Measurements from ENCODE around the gene KCNAB3. TPM values are rescaled to one million over a fixed set of nuclear protein-coding genes. Genes with fewer than 3 reads are reported as not detected.
A peak's percentile ranks its signal among the peaks of the same experiment; 100 is the strongest.

KCNAB3 gene
- polyA plus RNA-seq, 3 donors: 11.7 TPM; not detected in 2

GRCh38 chr17:7910281-7910680, 19.4 kb downstream of the KCNAB3 start:
- Histone ChIP-seq H3K4me3 (replicated peaks in 1 of 3; ENCODE audit: low read depth in 2 of 3, low read length in 3 of 3) (no peak overlapping the region), H3K27ac (ENCODE audit: low read depth in 1 of 2, low read length in 2 of 2) (no peak overlapping the region), H3K79me2 (ENCODE audit: insufficient read depth, low read length) (peaks cover 9% of the 10 kb centered on the region), H3K27me3 (ENCODE audit: control insufficient read depth in 2 of 2, insufficient read depth in 2 of 2, low read length in 2 of 2) (no peaks in the 10 kb centered on the region), H4K20me1 (ENCODE audit: insufficient read depth, low read length) (peaks cover 6% of the 10 kb centered on the region), H3K4me1 (ENCODE audit: control insufficient read depth in 1 of 2, insufficient read depth in 2 of 2, low read length in 2 of 2) (peaks cover 11 to 16% of the 10 kb centered on the region in 2 donors), H3K9ac (ENCODE audit: insufficient read depth, low read length, poor library complexity, severe bottlenecking) (no peak overlapping the region), H3K36me3 (replicated peaks in 1 of 2; ENCODE audit: control insufficient read depth in 1 of 2, insufficient read depth in 2 of 2, low read length in 2 of 2) (peaks cover 66 to 73% of the 10 kb centered on the region in 2 donors), H2AFZ (ENCODE audit: insufficient read depth, low read depth, low read length, poor library complexity, severe bottlenecking) (no peak overlapping the region), H3K4me2 (replicated peaks; ENCODE audit: extremely low read depth, low read length, poor library complexity, severe bottlenecking) (no peak overlapping the region), H3K9me3 (replicated peaks in 1 of 2; ENCODE audit: control insufficient read depth in 1 of 2, insufficient read depth in 1 of 2, low read length in 2 of 2) (no peaks in the 10 kb centered on the region)
- no peak for DNase-seq
- Mint-ChIP-seq H3K9me3 (no peaks in the 10 kb centered on the region), H3K4me3 (no peak overlapping the region), H3K4me1 (peaks cover 22% of the 10 kb centered on the region), H3K27me3 (ENCODE audit: low read depth in 3 of 3) (peaks cover 0 to 2% (median 0%) of the 10 kb centered on the region in 3 donors), H3K36me3 (peaks cover 64 to 67% of the 10 kb centered on the region in 2 donors), H3K27ac (peak overlapping the region in 1 of 7 donors; percentile 20)
- WGBS (ENCODE audit: insufficient coverage): 98% methylated on average over 15 of the region's 15 CpGs
- intact Hi-C loops (cut with micrococcal nuclease): loop anchor here in 1 of 2 donors (5.0 kb wide), 1 partner anchor 127 kb away; the partner anchor contains the start of gene ALOX15B
- TF ChIP-seq, protein P1, sequence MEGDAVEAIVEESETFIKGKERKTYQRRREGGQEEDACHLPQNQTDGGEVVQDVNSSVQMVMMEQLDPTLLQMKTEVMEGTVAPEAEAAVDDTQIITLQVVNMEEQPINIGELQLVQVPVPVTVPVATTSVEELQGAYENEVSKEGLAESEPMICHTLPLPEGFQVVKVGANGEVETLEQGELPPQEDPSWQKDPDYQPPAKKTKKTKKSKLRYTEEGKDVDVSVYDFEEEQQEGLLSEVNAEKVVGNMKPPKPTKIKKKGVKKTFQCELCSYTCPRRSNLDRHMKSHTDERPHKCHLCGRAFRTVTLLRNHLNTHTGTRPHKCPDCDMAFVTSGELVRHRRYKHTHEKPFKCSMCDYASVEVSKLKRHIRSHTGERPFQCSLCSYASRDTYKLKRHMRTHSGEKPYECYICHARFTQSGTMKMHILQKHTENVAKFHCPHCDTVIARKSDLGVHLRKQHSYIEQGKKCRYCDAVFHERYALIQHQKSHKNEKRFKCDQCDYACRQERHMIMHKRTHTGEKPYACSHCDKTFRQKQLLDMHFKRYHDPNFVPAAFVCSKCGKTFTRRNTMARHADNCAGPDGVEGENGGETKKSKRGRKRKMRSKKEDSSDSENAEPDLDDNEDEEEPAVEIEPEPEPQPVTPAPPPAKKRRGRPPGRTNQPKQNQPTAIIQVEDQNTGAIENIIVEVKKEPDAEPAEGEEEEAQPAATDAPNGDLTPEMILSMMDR (IDR thresholded peaks at IDR 0.05): no peak

DNA sequence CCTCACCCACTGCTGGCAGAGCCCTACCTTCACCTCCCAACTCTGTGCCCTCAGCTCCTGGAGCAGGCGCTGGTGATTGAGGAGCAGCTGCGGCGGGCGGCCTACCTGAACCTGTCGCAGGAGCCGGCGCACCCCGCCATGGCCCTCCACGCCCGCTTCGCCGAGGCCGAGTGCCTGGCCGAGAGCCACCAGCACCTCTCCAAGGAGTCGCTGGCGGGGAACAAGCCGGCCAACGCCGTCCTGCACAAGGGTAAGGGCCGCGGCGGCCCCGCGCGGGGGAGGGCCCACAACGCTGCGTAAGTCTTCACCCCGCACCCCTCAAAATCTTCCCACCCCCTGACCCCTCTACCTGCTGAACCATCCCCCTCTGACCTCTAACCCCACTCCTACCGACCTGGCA, 20.6 kb downstream of the KCNAB3 start:
- H3K36me3 Mint-ChIP-seq: peaks cover 76 to 79% of the 10 kb centered on the region in 2 donors
- H3K4me3 Mint-ChIP-seq: no peak overlapping the region
- Histone ChIP-seq H3K4me3 (replicated peaks in 1 of 3; ENCODE audit: low read depth in 2 of 3, low read length in 3 of 3) (no peak overlapping the region), H4K20me1 (ENCODE audit: insufficient read depth, low read length) (peaks cover 6% of the 10 kb centered on the region), H3K27ac (ENCODE audit: low read depth in 1 of 2, low read length in 2 of 2) (no peak overlapping the region), H3K27me3 (ENCODE audit: control insufficient read depth in 2 of 2, insufficient read depth in 2 of 2, low read length in 2 of 2) (no peaks in the 10 kb centered on the region), H3K4me1 (ENCODE audit: control insufficient read depth in 1 of 2, insufficient read depth in 2 of 2, low read length in 2 of 2) (peaks cover 4 to 5% of the 10 kb centered on the region in 2 donors), H3K9me3 (replicated peaks in 1 of 2; ENCODE audit: control insufficient read depth in 1 of 2, insufficient read depth in 1 of 2, low read length in 2 of 2) (no peaks in the 10 kb centered on the region), H2AFZ (ENCODE audit: insufficient read depth, low read depth, low read length, poor library complexity, severe bottlenecking) (no peak overlapping the region), H3K36me3 (replicated peaks in 1 of 2; ENCODE audit: control insufficient read depth in 1 of 2, insufficient read depth in 2 of 2, low read length in 2 of 2) (peaks cover 78 to 85% of the 10 kb centered on the region in 2 donors), H3K9ac (ENCODE audit: insufficient read depth, low read length, poor library complexity, severe bottlenecking) (no peak overlapping the region), H3K4me2 (replicated peaks; ENCODE audit: extremely low read depth, low read length, poor library complexity, severe bottlenecking) (no peak overlapping the region), H3K79me2 (ENCODE audit: insufficient read depth, low read length) (peaks cover 1% of the 10 kb centered on the region)
- TF ChIP-seq, protein P1 (IDR thresholded peaks at IDR 0.05): no peak
- H3K27me3 Mint-ChIP-seq (ENCODE audit: low read depth in 3 of 3): peaks cover 0 to 2% (median 0%) of the 10 kb centered on the region in 3 donors
- H3K9me3 Mint-ChIP-seq: no peaks in the 10 kb centered on the region
- no peak for DNase-seq
- H3K27ac Mint-ChIP-seq: no peak overlapping the region
- peaks cover 14% of the 10 kb centered on the region for H3K4me1 Mint-ChIP-seq
- 97% methylated on average over 29 of the region's 29 CpGs for WGBS (ENCODE audit: insufficient coverage)
- intact Hi-C loops (cut with micrococcal nuclease): no loop called here

Measured in CD14-positive monocyte (primary cell).